GM12874 (cell line): ENCODE results near the gene CYP39A1.

Source experiments
- TF ChIP-seq, protein P1 (sequence below): IDR thresholded peaks from 2 replicates; pipeline ENCODE4 v1.5.1; 2011; ENCODE audit warnings: low read depth, mild to moderate bottlenecking, control low read depth, low read length, moderate library complexity; ENCODE audit not compliant: insufficient read depth

The CYP39A1 gene

DNA sequence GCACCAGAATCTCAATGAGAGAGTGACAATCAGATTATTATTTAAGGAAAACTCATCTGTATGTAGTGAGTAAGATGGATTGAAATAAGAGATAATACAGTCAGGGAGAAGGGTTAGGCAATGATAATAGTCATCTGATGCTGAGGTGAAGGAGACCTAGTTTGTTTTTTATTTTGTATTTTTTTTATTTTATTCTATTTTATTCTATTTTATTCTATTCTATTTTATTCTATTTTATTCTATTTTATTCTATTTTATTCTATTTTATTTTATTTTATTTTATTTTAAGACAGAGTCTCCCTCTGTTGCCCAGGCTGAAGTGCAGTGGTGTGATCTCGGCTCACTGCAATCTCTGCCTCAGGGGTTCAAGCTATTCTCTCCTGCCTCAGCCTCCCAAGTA, 88.7 kb downstream of the CYP39A1 start:
- TF ChIP-seq, protein P1, sequence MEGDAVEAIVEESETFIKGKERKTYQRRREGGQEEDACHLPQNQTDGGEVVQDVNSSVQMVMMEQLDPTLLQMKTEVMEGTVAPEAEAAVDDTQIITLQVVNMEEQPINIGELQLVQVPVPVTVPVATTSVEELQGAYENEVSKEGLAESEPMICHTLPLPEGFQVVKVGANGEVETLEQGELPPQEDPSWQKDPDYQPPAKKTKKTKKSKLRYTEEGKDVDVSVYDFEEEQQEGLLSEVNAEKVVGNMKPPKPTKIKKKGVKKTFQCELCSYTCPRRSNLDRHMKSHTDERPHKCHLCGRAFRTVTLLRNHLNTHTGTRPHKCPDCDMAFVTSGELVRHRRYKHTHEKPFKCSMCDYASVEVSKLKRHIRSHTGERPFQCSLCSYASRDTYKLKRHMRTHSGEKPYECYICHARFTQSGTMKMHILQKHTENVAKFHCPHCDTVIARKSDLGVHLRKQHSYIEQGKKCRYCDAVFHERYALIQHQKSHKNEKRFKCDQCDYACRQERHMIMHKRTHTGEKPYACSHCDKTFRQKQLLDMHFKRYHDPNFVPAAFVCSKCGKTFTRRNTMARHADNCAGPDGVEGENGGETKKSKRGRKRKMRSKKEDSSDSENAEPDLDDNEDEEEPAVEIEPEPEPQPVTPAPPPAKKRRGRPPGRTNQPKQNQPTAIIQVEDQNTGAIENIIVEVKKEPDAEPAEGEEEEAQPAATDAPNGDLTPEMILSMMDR, result no peak

DNA sequence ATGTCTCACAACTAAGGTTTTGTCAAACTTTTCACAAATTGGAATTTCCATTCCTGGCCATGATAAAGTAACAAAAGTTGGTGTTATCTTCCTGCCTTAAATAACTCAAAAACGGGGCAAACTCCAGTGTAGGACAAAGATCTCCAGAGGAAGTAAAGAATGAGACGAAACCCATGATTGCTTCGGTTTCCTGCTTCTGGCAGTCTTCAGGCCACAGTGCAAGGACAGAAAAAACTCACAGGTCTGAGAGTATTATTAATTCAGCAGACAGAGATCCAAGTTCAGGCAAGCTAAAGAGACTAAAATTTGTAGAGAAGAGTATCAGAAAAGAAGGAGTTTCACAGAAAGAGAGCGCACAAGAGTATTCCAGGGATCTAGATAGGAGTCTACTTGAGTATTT, 96.6 kb downstream of the CYP39A1 start:
- TF ChIP-seq, protein P1, result no peak

DNA sequence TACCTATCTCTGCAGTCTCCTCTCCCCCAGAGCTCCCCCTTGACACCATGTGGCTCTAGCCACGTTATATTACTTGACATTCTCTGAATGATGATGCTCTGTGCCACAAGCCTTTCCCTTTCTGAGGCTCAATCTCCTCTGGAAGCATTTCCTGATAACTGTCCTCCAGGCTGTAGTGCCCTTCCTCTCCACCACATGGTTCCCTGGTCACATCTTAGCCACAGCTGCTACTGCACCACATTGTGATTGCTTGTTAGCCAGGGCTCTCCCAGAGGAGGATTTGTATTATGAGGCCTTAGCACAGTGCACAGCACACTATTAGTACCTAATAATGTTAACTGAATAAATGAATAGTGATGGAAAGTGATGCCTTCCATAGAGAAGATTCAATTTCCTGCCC, 97.5 kb downstream of the CYP39A1 start:
- TF ChIP-seq, protein P1, result no peak

DNA sequence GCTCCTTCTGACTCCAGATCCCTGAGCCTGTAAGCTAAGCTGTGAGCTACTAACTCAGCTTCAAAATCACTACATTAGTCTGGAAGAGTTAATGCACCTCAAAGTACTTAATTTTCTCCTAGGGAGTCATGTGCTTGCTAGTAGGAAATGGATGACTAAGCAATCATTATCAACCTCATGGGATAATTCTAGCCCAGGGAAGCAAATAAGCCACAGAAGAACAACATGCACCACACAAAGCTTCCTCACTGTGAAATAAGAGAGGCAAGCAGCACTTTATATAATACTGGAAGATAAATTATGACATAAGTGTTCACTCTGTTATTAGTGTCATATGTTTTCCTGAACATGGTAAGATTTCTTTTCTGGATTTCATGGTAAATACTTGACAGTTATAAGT, 103.5 kb downstream of the CYP39A1 start:
- TF ChIP-seq, protein P1, result no peak

DNA sequence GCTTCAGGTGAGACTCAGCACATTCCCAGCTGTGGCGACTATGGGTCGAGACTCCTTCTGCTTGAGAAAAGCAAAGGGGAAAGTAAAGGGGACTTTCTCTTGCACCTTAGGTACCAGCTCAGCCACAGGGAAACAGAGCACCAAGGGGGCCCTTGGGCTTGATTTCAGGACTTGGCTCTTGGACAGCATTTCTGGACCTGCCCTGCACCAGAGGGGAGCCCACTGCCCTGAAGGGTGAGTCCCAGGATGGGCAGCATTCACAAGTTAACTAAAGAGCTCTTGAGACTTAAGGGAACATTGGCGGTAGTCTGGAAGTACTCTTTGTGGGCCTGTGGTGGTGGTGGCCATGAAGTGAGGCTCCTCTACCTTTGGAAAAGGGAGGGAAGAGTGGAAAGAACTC, 111.1 kb downstream of the CYP39A1 start:
- TF ChIP-seq, protein P1, result no peak

DNA sequence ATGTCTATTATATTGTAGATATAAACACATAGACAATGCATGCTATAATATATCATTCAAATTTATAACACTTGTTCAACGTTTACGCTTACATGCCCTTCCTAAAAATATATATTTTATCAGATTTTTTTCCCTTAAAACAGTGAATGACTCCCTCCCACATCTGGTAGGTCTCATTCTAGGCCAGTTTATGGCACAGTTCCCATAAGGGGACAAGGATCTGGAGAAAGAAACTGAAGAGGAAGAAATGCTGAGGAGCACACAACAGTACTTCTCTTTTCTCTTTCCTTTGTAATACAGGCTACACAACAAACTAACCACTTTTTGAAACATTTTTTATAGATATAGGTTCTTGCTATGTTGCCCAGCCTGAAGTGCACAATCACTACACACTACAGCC, 112.8 kb downstream of the CYP39A1 start:
- TF ChIP-seq, protein P1, result no peak

DNA sequence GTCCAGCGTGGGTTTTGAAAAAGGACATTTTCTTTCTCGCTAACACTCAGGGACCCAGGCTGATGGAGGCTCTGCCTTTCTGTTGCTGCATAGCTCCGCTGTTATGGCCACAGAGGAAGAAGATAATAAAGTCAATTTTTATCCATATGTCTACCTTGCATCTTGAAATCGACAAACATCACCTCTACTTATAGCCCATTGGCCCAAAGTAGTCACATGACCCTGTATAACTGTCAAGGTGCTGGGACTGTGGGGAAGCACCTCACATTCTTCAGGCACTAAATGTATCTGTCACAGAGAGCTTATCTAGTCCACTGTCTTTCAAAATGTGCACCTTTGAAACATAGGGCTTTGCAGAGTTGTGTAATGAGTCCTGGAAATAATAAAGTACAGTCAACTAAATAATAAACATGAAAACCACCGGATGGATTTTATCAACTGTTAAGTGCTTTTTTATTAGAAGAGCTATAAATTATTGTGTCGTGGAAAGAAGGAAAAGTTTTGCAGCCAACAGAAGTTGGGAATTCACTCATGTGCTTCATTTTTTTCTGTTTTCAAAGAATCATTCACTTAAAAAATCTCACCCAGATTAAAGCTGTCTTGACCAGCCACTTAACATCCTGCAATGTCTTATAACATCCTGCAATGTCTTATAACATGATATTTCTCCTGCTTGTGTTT, 113.7 kb downstream of the CYP39A1 start:
- TF ChIP-seq, protein P1, result no peak

DNA sequence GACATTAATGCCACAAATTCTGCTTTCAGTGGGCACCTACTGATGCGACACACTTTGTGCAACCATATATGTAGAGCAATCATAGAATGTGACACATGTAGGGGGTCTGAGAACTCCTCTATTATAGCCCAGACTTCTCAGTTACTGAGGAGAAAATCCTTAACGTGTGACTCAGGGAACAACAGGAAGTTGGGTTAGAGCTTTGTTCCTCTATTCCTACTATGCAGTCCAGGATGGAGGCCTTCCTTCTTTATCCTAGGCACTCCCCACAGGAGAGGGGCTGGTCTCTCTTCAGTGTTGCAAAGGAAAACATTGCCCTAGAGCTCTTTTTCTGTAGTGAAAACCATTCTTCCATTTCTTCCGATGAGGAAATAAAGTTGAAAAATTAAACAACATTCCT, 121.7 kb downstream of the CYP39A1 start:
- TF ChIP-seq, protein P1, result no peak
